ENCODE results near the gene CLCN1.

Gene CLCN1

GRCh38 chr7:143295870-143296269 lies 20.0 kb upstream of the CLCN1 start:
- peak; percentile 92 for DNase-seq

- peak; percentile 27 for DNase-seq
These were observed 19.2 kb upstream of the CLCN1 start for GRCh38 chr7:143296686-143297085.

- peak; percentile 46 for DNase-seq
These were observed 16.6 kb upstream of the CLCN1 start for GRCh38 chr7:143299346-143299745.

- peak; percentile 9 for DNase-seq
These were observed 16.1 kb upstream of the CLCN1 start for GRCh38 chr7:143299840-143300239.

GRCh38 chr7:143300959-143301935 lies 14.7 kb upstream of the CLCN1 start:
- DNase-seq, result no peak

GRCh38 chr7:143303733-143304132 lies 12.2 kb upstream of the CLCN1 start:
- no peak for DNase-seq

GRCh38 chr7:143304938-143305337 lies 11.0 kb upstream of the CLCN1 start:
- DNase-seq, result no peak

- DNase-seq, result peak; percentile 43
These were observed 10.4 kb upstream of the CLCN1 start for GRCh38 chr7:143305423-143306070.

- DNase-seq, result no peak
These were observed 7.3 kb upstream of the CLCN1 start for GRCh38 chr7:143308632-143309031.

- DNase-seq, result no peak
These were observed 1.8 kb upstream of the CLCN1 start for GRCh38 chr7:143314127-143314526.

- no peak for DNase-seq
These were observed 581 bp downstream of the CLCN1 start for GRCh38 chr7:143316492-143316891.

- DNase-seq, result peak; percentile 31
These were observed 2.8 kb downstream of the CLCN1 start for GRCh38 chr7:143318661-143319060.

GRCh38 chr7:143320620-143321019 lies 4.7 kb downstream of the CLCN1 start:
- DNase-seq, result no peak

GRCh38 chr7:143321242-143321641 lies 5.3 kb downstream of the CLCN1 start:
- DNase-seq, result no peak

GRCh38 chr7:143321734-143322133 lies 5.8 kb downstream of the CLCN1 start:
- no peak for DNase-seq

GRCh38 chr7:143322760-143323633 lies 7.1 kb downstream of the CLCN1 start:
- no peak for DNase-seq

- DNase-seq, result no peak
These were observed 7.7 kb downstream of the CLCN1 start for GRCh38 chr7:143323653-143324052.

- DNase-seq, result peak; percentile 6
These were observed 9.3 kb downstream of the CLCN1 start for GRCh38 chr7:143325240-143325639.

GRCh38 chr7:143327903-143328302 lies 12.0 kb downstream of the CLCN1 start:
- no peak for DNase-seq

GRCh38 chr7:143329471-143330170 lies 13.7 kb downstream of the CLCN1 start:
- DNase-seq, result no peak

GRCh38 chr7:143331179-143331801 lies 15.4 kb downstream of the CLCN1 start:
- peak; percentile 80 for DNase-seq

- DNase-seq, result no peak
These were observed 18.3 kb downstream of the CLCN1 start for GRCh38 chr7:143334244-143334643.
